Neural cell (in vitro differentiated cells): ENCODE data around the gene MYLIP. TPM values are rescaled to one million over a fixed set of nuclear protein-coding genes. Genes with fewer than 3 reads are reported as not detected.

Experiments used
- H2AFZ ChIP-seq: fragments of 200-600, 300-800 bp; sonication (generic), shearing (Covaris generic); 2 replicates; pipeline ENCODE4 v1.6.0; 2014; ENCODE audit warnings: low read depth, mild to moderate bottlenecking, antibody characterized with exemption, low read length, moderate library complexity
- H3F3A ChIP-seq: fragments of 200-600 bp; shearing (Covaris generic); 2 replicates; pipeline ENCODE4 v1.6.1; 2016; ENCODE audit warnings: mild to moderate bottlenecking, moderate library complexity, mixed read lengths, antibody characterized with exemption, low read length; ENCODE audit not compliant: insufficient read depth, poor library complexity, severe bottlenecking
- H3K27ac ChIP-seq: fragments of 200-600, 300-800 bp; sonication (generic), shearing (Covaris generic); 2 replicates; pipeline ENCODE4 v1.5.1; 2014; ENCODE audit warnings: mild to moderate bottlenecking, low read length, moderate library complexity
- H3K27me3 ChIP-seq: fragments of 300-800, 200-600 bp; sonication (generic), shearing (Covaris generic); 2 replicates; pipeline ENCODE4 v1.6.0; 2014; ENCODE audit warnings: mild to moderate bottlenecking, low read depth, low read length, moderate library complexity; ENCODE audit not compliant: insufficient read depth
- H3K36me3 ChIP-seq: fragments of 300-800, 200-600 bp; sonication (generic), shearing (Covaris generic); 2 replicates; pipeline ENCODE4 v1.5.1; 2014; ENCODE audit warnings: mild to moderate bottlenecking, antibody characterized with exemption, low read length, moderate library complexity; ENCODE audit not compliant: insufficient read depth
- H3K4me2 ChIP-seq: fragments of 300-800, 200-600 bp; sonication (generic), shearing (Covaris generic); 2 replicates; pipeline ENCODE4 v1.6.0; 2014; ENCODE audit warnings: mild to moderate bottlenecking, low read length
- H3K4me3 ChIP-seq: fragments of 300-800, 200-600 bp; sonication (generic), shearing (Covaris generic); 2 replicates; pipeline ENCODE4 v1.5.1; 2014; ENCODE audit warnings: mild to moderate bottlenecking, low read length, moderate library complexity
- H3K79me2 ChIP-seq: fragments of 200-600 bp; shearing (Covaris generic); replicated peaks from 2 replicates; pipeline ENCODE4 v1.6.0; 2014; ENCODE audit warnings: mild to moderate bottlenecking, low read length, moderate library complexity; ENCODE audit not compliant: insufficient read depth
- H3K9ac ChIP-seq: fragments of 300-800, 200-600 bp; sonication (generic), shearing (Covaris generic); 2 replicates; pipeline ENCODE4 v1.6.1; 2016; ENCODE audit warnings: mild to moderate bottlenecking, low read length, mixed read lengths
- H3K9me2 ChIP-seq: fragments of 200-600 bp; shearing (Covaris generic); 2 replicates; pipeline ENCODE4 v1.6.1; 2016; ENCODE audit warnings: mild to moderate bottlenecking, low read length, mixed read lengths; ENCODE audit not compliant: insufficient read depth
- H3K9me3 ChIP-seq: fragments of 200-600, 300-800 bp; sonication (generic), shearing (Covaris generic); 2 replicates; pipeline ENCODE4 v1.6.1; 2016; ENCODE audit warnings: mild to moderate bottlenecking, mixed run types, low read length, moderate library complexity, mixed read lengths
- H4K20me1 ChIP-seq: fragments of 200-600 bp; shearing (Covaris generic); 2 replicates; pipeline ENCODE4 v1.6.1; 2016; ENCODE audit warnings: mild to moderate bottlenecking, mixed run types; ENCODE audit not compliant: insufficient read depth
- CTCF ChIP-seq: fragments of 450-650 bp; IDR thresholded peaks from 2 replicates; pipeline ENCODE4 v1.5.1; 2014; ENCODE audit warnings: antibody characterized with exemption, mild to moderate bottlenecking, moderate library complexity; ENCODE audit not compliant: poor library complexity, severe bottlenecking
- EP300 ChIP-seq: fragments of 450-650 bp; conservative IDR thresholded peaks from 2 replicates; pipeline ENCODE4 v1.6.1; 2014; ENCODE audit warnings: antibody characterized with exemption, mild to moderate bottlenecking, moderate library complexity; ENCODE audit not compliant: poor library complexity, severe bottlenecking
- EZH2 ChIP-seq: fragments of 200-600, 300-800 bp; shearing (Covaris generic), sonication (generic); IDR thresholded peaks from 2 replicates; pipeline ENCODE4 v1.6.1; 2014; ENCODE audit warnings: antibody characterized with exemption, low read length, borderline replicate concordance, mild to moderate bottlenecking; ENCODE audit not compliant: insufficient read depth, poor library complexity, severe bottlenecking
- MXI1 ChIP-seq: fragments of 450-650 bp; conservative IDR thresholded peaks from 2 replicates; pipeline ENCODE4 v1.6.1; 2014; ENCODE audit warnings: antibody characterized with exemption, mild to moderate bottlenecking; ENCODE audit not compliant: poor library complexity, severe bottlenecking
- POLR2AphosphoS5 ChIP-seq: IDR thresholded peaks from 2 replicates; pipeline ENCODE4 v1.6.1; 2012
- RAD21 ChIP-seq: fragments of 450-650 bp; conservative IDR thresholded peaks from 2 replicates; pipeline ENCODE4 v1.6.1; 2014; ENCODE audit warnings: antibody characterized with exemption, mild to moderate bottlenecking, moderate library complexity
- REST ChIP-seq: IDR thresholded peaks from 2 replicates; pipeline ENCODE4 v1.6.1; 2012; ENCODE audit warnings: borderline replicate concordance
- SMC3 ChIP-seq: fragments of 450-650 bp; conservative IDR thresholded peaks from 2 replicates; pipeline ENCODE4 v1.6.1; 2014; ENCODE audit warnings: antibody characterized with exemption, mild to moderate bottlenecking, moderate library complexity; ENCODE audit not compliant: poor library complexity
- TAF1 ChIP-seq: IDR thresholded peaks from 2 replicates; pipeline ENCODE4 v1.6.1; 2012; ENCODE audit warnings: low read depth
- polyA plus RNA-seq: library from polyadenylated mRNA; depleted of rRNA; stranded (reverse); fragments of >200 nt; gene quantifications from 2 replicates; pipeline ENCODE4 v1.2.3, GENCODE V29; 2014

MYLIP gene
- polyA plus RNA-seq, 1 donor from 2014 or later, result 8.1 TPM

GRCh38 chr6:16082361-16082760 lies 46.5 kb upstream of the MYLIP start:
- Histone ChIP-seq H3K9me2 (no peaks in the 10 kb centered on the region), H3K27me3 (no peaks in the 10 kb centered on the region), H3K4me3 (no peak overlapping the region), H2AFZ (no peak overlapping the region), H3K27ac (no peak overlapping the region), H3K79me2 (no peaks in the 10 kb centered on the region), H3K36me3 (no peaks in the 10 kb centered on the region), H4K20me1 (no peaks in the 10 kb centered on the region), H3F3A (no peaks in the 10 kb centered on the region), H3K9ac (no peak overlapping the region), H3K9me3 (no peaks in the 10 kb centered on the region), H3K4me2 (no peak overlapping the region)
- TF ChIP-seq RAD21 (no peak), POLR2AphosphoS5 (no peak), EZH2 (no peak), EP300 (no peak), CTCF (no peak), MXI1 (no peak), TAF1 (no peak), REST (no peak), SMC3 (no peak)

- Histone ChIP-seq H3K27ac (no peak overlapping the region), H3K4me2 (no peak overlapping the region), H3K27me3 (no peaks in the 10 kb centered on the region), H3K36me3 (no peaks in the 10 kb centered on the region), H3K9me3 (no peaks in the 10 kb centered on the region), H3K4me3 (no peak overlapping the region), H3F3A (no peaks in the 10 kb centered on the region), H4K20me1 (no peaks in the 10 kb centered on the region), H2AFZ (no peak overlapping the region), H3K9ac (no peak overlapping the region), H3K9me2 (no peaks in the 10 kb centered on the region), H3K79me2 (no peaks in the 10 kb centered on the region)
- no peak for TF ChIP-seq MXI1
- no peak for TF ChIP-seq CTCF
- TF ChIP-seq EZH2, result no peak
- TF ChIP-seq TAF1, result no peak
- TF ChIP-seq REST, result no peak
- no peak for TF ChIP-seq POLR2AphosphoS5
- TF ChIP-seq SMC3, result no peak
- TF ChIP-seq RAD21, result no peak
- no peak for TF ChIP-seq EP300
These were observed 41.9 kb upstream of the MYLIP start for GRCh38 chr6:16086965-16087364.
